PC-9 (cell line): ENCODE data around the gene UFD1.

Experiments used
- EZH2 ChIP-seq: fragments of 200-600 bp; sonication (generic); IDR thresholded peaks from 2 replicates; pipeline ENCODE4 v1.8.0; 2017; ENCODE audit warnings: antibody characterized with exemption, low read depth
- TF ChIP-seq, protein P1 (sequence below): fragments of 200-600 bp; sonication (generic); conservative IDR thresholded peaks from 2 replicates; pipeline ENCODE4 v1.6.1; 2017; ENCODE audit warnings: mixed run types, antibody characterized with exemption, mild to moderate bottlenecking, moderate library complexity

DNA sequence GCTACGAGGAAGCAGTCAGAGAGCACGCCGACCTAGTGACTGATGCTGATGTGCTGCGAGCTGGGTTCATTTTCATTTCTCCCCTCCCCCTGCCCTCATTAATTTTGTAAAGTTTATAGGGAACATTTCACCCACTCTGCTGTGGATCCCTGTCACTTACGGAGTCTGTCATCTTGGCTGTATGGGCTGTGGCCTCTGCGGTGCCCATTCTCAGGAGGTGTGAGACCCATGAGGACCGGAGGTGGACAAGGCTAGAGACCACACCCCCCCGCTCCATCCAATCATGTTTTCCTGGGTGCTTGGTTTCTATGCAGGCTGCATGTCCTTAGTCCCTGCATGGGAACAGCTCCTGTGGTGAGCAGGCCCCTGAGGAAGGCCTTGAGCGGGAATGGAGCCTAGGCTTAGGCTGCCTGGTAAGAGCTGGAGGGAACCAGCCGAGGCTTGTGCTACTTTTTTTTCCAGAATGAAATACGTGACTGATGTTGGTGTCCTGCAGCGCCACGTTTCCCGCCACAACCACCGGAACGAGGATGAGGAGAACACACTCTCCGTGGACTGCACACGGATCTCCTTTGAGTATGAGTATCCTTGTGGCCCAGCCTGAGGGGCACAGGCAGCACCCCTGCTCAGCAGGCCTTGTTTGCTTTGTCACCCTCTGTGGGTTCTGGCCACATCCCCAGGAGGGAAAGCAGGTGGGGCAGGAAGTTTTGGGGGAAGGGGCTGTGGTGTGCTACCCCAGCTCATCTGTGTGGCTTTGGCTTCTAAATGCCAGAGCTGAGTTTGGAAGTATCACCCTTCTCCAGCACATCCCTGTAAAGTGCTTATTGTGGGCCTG lies 26.1 kb upstream of the UFD1 start:
- TF ChIP-seq, protein P1, sequence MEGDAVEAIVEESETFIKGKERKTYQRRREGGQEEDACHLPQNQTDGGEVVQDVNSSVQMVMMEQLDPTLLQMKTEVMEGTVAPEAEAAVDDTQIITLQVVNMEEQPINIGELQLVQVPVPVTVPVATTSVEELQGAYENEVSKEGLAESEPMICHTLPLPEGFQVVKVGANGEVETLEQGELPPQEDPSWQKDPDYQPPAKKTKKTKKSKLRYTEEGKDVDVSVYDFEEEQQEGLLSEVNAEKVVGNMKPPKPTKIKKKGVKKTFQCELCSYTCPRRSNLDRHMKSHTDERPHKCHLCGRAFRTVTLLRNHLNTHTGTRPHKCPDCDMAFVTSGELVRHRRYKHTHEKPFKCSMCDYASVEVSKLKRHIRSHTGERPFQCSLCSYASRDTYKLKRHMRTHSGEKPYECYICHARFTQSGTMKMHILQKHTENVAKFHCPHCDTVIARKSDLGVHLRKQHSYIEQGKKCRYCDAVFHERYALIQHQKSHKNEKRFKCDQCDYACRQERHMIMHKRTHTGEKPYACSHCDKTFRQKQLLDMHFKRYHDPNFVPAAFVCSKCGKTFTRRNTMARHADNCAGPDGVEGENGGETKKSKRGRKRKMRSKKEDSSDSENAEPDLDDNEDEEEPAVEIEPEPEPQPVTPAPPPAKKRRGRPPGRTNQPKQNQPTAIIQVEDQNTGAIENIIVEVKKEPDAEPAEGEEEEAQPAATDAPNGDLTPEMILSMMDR, result no peak
- TF ChIP-seq EZH2, result no peak
